Measurements from ENCODE around the gene UBE4A.

- TF ChIP-seq, protein P1, sequence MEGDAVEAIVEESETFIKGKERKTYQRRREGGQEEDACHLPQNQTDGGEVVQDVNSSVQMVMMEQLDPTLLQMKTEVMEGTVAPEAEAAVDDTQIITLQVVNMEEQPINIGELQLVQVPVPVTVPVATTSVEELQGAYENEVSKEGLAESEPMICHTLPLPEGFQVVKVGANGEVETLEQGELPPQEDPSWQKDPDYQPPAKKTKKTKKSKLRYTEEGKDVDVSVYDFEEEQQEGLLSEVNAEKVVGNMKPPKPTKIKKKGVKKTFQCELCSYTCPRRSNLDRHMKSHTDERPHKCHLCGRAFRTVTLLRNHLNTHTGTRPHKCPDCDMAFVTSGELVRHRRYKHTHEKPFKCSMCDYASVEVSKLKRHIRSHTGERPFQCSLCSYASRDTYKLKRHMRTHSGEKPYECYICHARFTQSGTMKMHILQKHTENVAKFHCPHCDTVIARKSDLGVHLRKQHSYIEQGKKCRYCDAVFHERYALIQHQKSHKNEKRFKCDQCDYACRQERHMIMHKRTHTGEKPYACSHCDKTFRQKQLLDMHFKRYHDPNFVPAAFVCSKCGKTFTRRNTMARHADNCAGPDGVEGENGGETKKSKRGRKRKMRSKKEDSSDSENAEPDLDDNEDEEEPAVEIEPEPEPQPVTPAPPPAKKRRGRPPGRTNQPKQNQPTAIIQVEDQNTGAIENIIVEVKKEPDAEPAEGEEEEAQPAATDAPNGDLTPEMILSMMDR (IDR thresholded peaks at IDR 0.05; ENCODE audit: insufficient read depth, low read length): no peak
- TF ChIP-seq SPI1 (IDR thresholded peaks at IDR 0.05; ENCODE audit: borderline replicate concordance, low read depth): no peak
- no peak for TF ChIP-seq REST (IDR thresholded peaks at IDR 0.05; ENCODE audit: insufficient replicate concordance, low read depth)
- TF ChIP-seq POLR2AphosphoS5 (IDR thresholded peaks at IDR 0.05; ENCODE audit: low read depth): no peak
- no peak for TF ChIP-seq GABPA (IDR thresholded peaks at IDR 0.05; ENCODE audit: low read depth)
These were observed 52.1 kb downstream of the UBE4A start for GRCh38 chr11:118411530-118411929.

Measured in HL-60 (cell line).